ENCODE data around the gene OR2T3. TPM values are rescaled to one million over a fixed set of nuclear protein-coding genes. Genes with fewer than 3 reads are reported as not detected.
"Not testable (repeated sequence)": the region's sequence is repeated elsewhere in the genome, so short reads cannot be mapped to it uniquely, and the experiment has no call there.

Gene OR2T3
- total RNA-seq, 4 donors from 2014 or later = not detected

DNA sequence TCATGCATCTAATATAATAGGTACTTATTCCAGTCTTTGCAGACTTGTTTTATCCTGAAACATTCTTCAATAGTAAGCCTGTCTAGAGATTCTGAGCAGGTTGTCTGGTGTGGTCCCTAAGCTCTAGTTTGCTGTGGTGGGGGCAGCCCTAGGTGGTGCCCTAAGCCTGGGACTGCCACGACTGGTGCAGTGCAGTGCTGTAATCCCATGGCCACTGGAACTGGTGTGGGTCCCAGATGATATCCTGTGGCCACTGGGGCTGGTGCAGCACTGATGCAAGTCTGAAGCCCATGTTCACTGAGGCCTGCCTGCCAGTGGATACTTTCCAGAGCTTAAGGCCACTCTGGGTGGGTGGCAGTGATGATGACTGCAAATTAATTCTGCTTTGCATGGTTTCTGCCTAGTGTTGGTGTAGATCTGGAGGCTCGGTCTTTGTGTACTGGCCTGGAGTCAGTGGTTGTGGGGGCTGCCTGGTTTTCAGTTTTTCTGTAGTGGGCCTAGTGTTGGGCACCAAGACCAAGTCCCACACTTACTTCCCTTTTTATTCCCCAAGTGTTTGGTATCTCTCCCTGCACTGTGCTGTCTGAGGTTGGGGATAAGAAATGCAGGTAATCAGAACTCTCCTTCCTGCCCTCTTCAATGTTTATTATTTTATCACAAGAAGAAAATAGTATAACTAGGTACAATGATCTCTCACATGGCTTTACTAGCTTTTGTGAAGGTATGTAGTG is 27.3 kb downstream of the OR2T3 start:
- H3K36me3 ChIP-seq; H3K4me3 ChIP-seq; H3K4me1 ChIP-seq; H3K9me3 ChIP-seq; H3K27ac ChIP-seq; H3K27me3 ChIP-seq; DNase-seq (ENCODE audit: low spot score in 2 of 2): not testable (repeated sequence)
- 67% methylated on average over 1 of the region's 2 CpGs for WGBS

DNA sequence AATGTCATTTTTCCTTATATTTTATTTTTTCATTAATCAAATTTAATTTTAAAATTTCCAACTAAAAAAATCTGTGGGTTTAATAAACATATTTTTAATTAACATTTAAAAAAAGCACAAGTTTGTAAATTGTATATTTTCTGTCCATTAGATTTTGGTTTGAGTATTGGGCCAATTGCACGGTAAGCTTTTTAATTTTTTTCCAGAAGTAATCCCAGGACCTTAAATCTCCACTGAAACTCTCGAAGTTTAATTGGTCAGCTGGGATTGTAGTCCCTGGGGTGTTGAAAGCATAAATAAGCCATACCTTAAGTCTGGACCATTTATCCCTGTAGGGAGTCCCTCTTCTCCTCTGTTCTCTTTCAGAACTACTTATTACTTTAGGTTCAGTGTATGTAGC is 34.6 kb downstream of the OR2T3 start, which contains the start of gene OR2G6:
OR2G6 (plus strand) TSS at position 301 of the 400 bp plus-strand sequence. CDS start 13,574 bp downstream, outside the sequence.
- not testable (repeated sequence) for H3K27me3 ChIP-seq; H3K4me3 ChIP-seq; H3K4me1 ChIP-seq; H3K27ac ChIP-seq; H3K9me3 ChIP-seq; DNase-seq (ENCODE audit: low spot score in 2 of 2); H3K36me3 ChIP-seq
- WGBS = no CpG with 5 or more reads among the region's 2 CpGs

DNA sequence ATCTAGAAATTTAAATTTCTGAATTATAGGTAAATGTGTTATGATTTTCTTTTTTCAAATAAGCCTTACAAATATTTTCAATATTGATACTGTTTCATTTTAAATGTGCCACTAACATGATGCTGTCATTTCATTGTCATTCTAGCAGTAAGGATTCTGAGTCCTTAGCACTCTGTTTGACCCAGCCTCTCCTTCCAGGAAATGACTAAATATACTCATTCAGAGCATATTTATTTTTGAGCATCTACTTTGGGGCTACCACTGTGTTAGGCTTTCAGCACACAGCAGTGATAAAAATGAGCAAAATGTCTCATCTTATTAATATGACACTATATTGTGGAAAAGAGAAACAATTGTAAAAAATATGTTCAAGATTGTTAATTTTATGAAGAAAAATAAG is 37.1 kb downstream of the OR2T3 start:
- not testable (repeated sequence) for H3K4me1 ChIP-seq; H3K9me3 ChIP-seq; H3K4me3 ChIP-seq; DNase-seq (ENCODE audit: low spot score in 2 of 2); H3K27ac ChIP-seq; H3K36me3 ChIP-seq; H3K27me3 ChIP-seq

DNA sequence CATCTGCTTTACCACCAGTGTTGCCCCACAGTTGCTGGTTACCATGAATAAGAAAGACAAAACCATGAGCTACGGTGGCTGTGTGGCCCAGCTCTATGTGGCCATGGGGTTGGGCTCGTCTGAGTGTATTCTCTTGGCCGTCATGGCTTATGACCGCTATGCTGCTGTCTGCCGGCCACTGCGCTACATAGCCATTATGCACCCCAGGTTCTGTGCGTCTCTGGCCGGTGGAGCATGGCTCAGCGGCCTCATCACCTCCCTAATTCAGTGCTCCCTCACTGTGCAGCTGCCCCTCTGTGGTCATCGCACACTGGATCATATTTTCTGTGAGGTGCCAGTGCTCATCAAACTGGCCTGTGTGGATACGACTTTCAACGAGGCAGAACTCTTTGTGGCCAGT is 48.7 kb downstream of the OR2T3 start:
- H3K4me3 ChIP-seq = no peak overlapping the region
- no peak overlapping the region for H3K27ac ChIP-seq
- TF ChIP-seq EP300 (IDR thresholded peaks at IDR 0.05) = no peak
- no peak for TF ChIP-seq POLR2AphosphoS5 (IDR thresholded peaks at IDR 0.05)
- TF ChIP-seq POLR2A (IDR thresholded peaks at IDR 0.05) = no peak
- TF ChIP-seq, protein P1, sequence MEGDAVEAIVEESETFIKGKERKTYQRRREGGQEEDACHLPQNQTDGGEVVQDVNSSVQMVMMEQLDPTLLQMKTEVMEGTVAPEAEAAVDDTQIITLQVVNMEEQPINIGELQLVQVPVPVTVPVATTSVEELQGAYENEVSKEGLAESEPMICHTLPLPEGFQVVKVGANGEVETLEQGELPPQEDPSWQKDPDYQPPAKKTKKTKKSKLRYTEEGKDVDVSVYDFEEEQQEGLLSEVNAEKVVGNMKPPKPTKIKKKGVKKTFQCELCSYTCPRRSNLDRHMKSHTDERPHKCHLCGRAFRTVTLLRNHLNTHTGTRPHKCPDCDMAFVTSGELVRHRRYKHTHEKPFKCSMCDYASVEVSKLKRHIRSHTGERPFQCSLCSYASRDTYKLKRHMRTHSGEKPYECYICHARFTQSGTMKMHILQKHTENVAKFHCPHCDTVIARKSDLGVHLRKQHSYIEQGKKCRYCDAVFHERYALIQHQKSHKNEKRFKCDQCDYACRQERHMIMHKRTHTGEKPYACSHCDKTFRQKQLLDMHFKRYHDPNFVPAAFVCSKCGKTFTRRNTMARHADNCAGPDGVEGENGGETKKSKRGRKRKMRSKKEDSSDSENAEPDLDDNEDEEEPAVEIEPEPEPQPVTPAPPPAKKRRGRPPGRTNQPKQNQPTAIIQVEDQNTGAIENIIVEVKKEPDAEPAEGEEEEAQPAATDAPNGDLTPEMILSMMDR (IDR thresholded peaks at IDR 0.05) = no peak
- no peak for DNase-seq (ENCODE audit: low spot score in 2 of 2)
- H3K9me3 ChIP-seq = no peaks in the 10 kb centered on the region
- 90% methylated on average over 12 of the region's 12 CpGs for WGBS
- no peaks in the 10 kb centered on the region for H3K27me3 ChIP-seq
- no peaks in the 10 kb centered on the region for H3K36me3 ChIP-seq
- H3K4me1 ChIP-seq = no peaks in the 10 kb centered on the region

Other genes with a start within 250 kb of the OR2T3 start
- gene OR2M4, start 241.9 kb upstream of the OR2T3 start, total RNA-seq = not detected
- under 1 TPM in 1 of 4 donors, not detected in 3; 0.34 TPM for gene OR2T33, start 195.4 kb upstream of the OR2T3 start, total RNA-seq
- gene OR2T12, start 169.9 kb upstream of the OR2T3 start, total RNA-seq = not detected
- gene OR2M7, start 148.8 kb upstream of the OR2T3 start, total RNA-seq = not detected
- gene OR14C36, start 124.6 kb upstream of the OR2T3 start, total RNA-seq = not detected
- gene OR2T4, start 111.7 kb upstream of the OR2T3 start, total RNA-seq = not detected
- not detected for gene OR2T6, start 97.6 kb upstream of the OR2T3 start, total RNA-seq
- gene OR2T1, start 70.3 kb upstream of the OR2T3 start, total RNA-seq = not detected
- under 1 TPM in 1 of 4 donors, not detected in 3; 0.31 TPM for gene OR2T2, start 27.7 kb upstream of the OR2T3 start, total RNA-seq
- gene OR2T5, start 15.2 kb downstream of the OR2T3 start, total RNA-seq = not detected
- under 1 TPM in 2 of 4 donors, not detected in 2; 0.10 to 0.98 TPM for gene OR2G6, start 34.7 kb downstream of the OR2T3 start, total RNA-seq
- 1 to 10 TPM in 1 of 4 donors, not detected in 3; 1.1 TPM for gene OR2T29, start 89.4 kb downstream of the OR2T3 start, total RNA-seq
- 1 to 10 TPM in 2 of 4 donors, not detected in 2; 1.1 to 2.0 TPM for gene OR2T34, start 101.4 kb downstream of the OR2T3 start, total RNA-seq
- under 1 TPM in 3 of 4 donors, not detected in 1; 0.19 to 0.83 (median 0.80) TPM for gene OR2T10, start 124.3 kb downstream of the OR2T3 start, total RNA-seq
- gene OR2T11, start 161.7 kb downstream of the OR2T3 start, total RNA-seq = 1 to 10 TPM in 1 of 4 donors, under 1 TPM in 3; 0.30 to 1.2 (median 0.55) TPM
- gene OR2T35, start 171.9 kb downstream of the OR2T3 start, total RNA-seq = under 1 TPM in 1 of 4 donors, not detected in 3; 0.36 TPM
- gene OR2T27, start 182.2 kb downstream of the OR2T3 start, total RNA-seq = not detected
- gene OR14I1, start 229.4 kb downstream of the OR2T3 start, total RNA-seq = 1 to 10 TPM in 1 of 4 donors, not detected in 3; 1.6 TPM